BLaER1 (cell line): Measurements from ENCODE around the gene COX17.

Experiments
- H3K27ac ChIP-seq: shearing (Covaris generic); formaldehyde crosslinking; 2 replicates; pipeline ENCODE4 v1.8.1; 2022
- H3K27me3 ChIP-seq: shearing (Covaris generic); formaldehyde crosslinking; 2 replicates; pipeline ENCODE4 v1.8.1; 2022
- H3K36me3 ChIP-seq: shearing (Covaris generic); formaldehyde crosslinking; 2 replicates; pipeline ENCODE4 v1.8.1; 2022
- H3K4me1 ChIP-seq: shearing (Covaris generic); formaldehyde crosslinking; 2 replicates; pipeline ENCODE4 v1.8.1; 2022
- H3K4me2 ChIP-seq: shearing (Covaris generic); formaldehyde crosslinking; 2 replicates; pipeline ENCODE4 v1.8.1; 2022
- H3K4me3 ChIP-seq: shearing (Covaris generic); formaldehyde crosslinking; 2 replicates; pipeline ENCODE4 v1.8.1; 2022
- H3K9ac ChIP-seq: shearing (Covaris generic); formaldehyde crosslinking; 2 replicates; pipeline ENCODE4 v1.8.1; 2022
- H3K9me3 ChIP-seq: shearing (Covaris generic); formaldehyde crosslinking; 2 replicates; pipeline ENCODE4 v1.8.1; 2022
- H4K20me1 ChIP-seq: shearing (Covaris generic); formaldehyde crosslinking; 2 replicates; pipeline ENCODE4 v1.8.1; 2022
- Cebpa-rat ChIP-seq: shearing (Covaris generic); IDR thresholded peaks from 2 replicates; pipeline ENCODE4 v1.8.1; 2022

The COX17 gene

DNA sequence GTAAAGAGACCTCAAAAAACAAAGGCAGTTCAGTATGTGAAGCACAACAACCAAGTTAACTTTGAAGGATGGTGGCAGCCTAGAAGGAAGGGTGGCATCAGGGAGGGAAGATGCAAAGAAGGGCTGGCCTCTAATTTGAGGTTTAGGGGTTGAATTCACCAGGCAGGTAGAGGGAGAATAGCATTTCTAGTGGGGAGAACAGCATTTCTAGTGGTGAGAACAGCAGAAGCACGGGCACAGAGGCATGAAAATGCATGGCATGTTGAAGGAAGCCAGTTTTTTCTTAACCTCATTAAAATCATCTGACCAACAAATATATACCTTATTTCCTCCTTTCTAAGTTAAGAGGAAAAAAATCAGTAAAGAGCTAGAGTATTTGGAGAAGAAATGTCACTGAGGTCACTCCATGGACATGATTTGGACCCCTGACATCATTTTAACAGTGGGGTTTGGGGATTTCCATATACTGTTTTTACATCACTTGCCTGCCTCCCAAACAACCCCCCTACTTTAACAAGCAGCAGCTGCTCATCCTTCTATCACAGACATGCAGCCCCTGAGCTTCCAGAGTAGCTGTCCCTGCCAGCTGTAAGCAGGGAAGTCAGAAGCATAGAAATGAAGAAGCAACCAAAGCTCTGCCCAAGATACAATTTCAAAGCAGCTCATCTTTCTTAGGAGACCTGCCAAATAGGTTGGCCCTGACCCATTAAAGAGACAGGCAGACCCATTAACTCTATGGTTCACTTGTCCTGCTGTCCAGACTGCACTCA, 14.4 kb downstream of the COX17 start:
- Histone ChIP-seq H3K4me1 (peaks cover 4% of the 10 kb centered on the region; the same call in 1 of the 2 replicates), H3K36me3 (peaks cover 6% of the 10 kb centered on the region; the same call in 1 of the 2 replicates), H3K4me3 (no peak overlapping the region), H3K27me3 (no peaks in the 10 kb centered on the region), H3K27ac (no peak overlapping the region), H3K9me3 (no peaks in the 10 kb centered on the region), H3K9ac (no peak overlapping the region), H4K20me1 (no peaks in the 10 kb centered on the region), H3K4me2 (no peak overlapping the region)
- no peak for TF ChIP-seq Cebpa-rat

DNA sequence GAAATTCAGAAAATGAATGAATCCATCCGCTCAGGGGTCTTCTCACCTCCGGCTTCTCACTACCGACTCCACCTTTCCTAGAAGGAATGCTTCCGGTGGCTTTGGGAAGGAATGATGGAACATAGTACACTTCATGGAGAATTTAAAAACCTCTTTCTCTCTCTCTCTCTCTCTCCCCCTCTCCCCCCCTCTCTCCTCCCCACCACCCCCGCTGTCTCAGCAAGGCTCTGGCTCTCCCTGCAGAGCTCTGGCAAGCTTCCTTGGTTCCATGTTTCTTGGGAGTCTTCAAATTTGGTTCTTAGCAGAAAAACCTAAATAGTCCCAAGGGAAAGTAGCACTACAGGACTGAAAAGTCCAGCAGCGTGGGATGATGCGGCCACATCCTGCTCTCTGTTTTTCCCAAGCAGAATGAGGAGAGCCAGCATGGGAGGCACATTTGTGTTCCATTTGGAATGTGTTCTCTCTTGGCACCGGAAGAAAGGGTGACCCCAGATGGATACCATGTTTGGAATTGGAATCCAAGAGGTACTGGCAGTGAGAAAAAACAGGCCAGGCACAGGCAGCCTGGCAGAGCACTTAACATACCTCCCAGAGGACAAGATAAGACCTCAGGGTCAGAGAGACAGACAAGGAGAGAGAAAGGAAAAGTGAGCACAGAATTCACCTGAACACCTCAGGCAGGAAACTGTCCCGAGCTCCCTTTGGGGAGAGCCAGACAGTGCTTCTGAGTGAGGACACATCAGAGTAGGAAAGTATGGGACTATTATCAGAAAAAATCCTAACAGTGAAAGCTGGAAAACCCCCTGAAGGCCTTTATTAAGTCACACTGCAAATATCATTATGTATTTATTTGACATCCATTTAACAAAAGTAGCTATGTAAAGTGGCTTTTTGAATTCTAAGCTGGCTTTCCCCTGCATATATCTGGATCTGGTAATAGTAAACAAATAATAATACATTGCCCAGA, 16.4 kb downstream of the COX17 start, which contains the start of gene POPDC2:
TSS of gene POPDC2 (minus strand) at position 116 of the 967 bp plus-strand sequence. CDS start 166 bp downstream, outside the sequence.
- Histone ChIP-seq H3K4me1 (peaks cover 7% of the 10 kb centered on the region; the same call in 1 of the 2 replicates), H3K4me2 (no peak within 1 kb of the TSS)
- no peak for TF ChIP-seq Cebpa-rat

GRCh38 chr3:119659606-119660291, 17.5 kb downstream of the COX17 start:
- Histone ChIP-seq H3K4me2 (no peak overlapping the region), H3K4me3 (no peak overlapping the region)

More for the DNA sequence above, 16.4 kb downstream of the COX17 start, which contains the start of gene POPDC2:
- H3K36me3 ChIP-seq = no peaks in the 10 kb centered on the region
- H3K9me3 ChIP-seq = no peaks in the 10 kb centered on the region
- H3K27me3 ChIP-seq = no peaks in the 10 kb centered on the region
- H3K9ac ChIP-seq = no peak within 1 kb of the TSS
- no peak within 1 kb of the TSS for H3K27ac ChIP-seq
- no peak within 1 kb of the TSS for H3K4me3 ChIP-seq
- H4K20me1 ChIP-seq = no peaks in the 10 kb centered on the region

GRCh38 chr3:119658994-119659393, 18.2 kb downstream of the COX17 start:
- Histone ChIP-seq H3K27ac (no peak overlapping the region), H3K4me2 (no peak overlapping the region), H3K27me3 (no peaks in the 10 kb centered on the region), H4K20me1 (no peaks in the 10 kb centered on the region), H3K4me3 (no peak overlapping the region), H3K36me3 (no peaks in the 10 kb centered on the region), H3K9ac (no peak overlapping the region), H3K4me1 (peaks cover 7% of the 10 kb centered on the region; the same call in 1 of the 2 replicates), H3K9me3 (no peaks in the 10 kb centered on the region)
- TF ChIP-seq Cebpa-rat = no peak

More at GRCh38 chr3:119659606-119660291, 17.5 kb downstream of the COX17 start:
- H3K36me3 ChIP-seq = no peaks in the 10 kb centered on the region
- no peak overlapping the region for H3K9ac ChIP-seq
- TF ChIP-seq Cebpa-rat = no peak
- peaks cover 7% of the 10 kb centered on the region; the same call in 1 of the 2 replicates for H3K4me1 ChIP-seq
- H3K27ac ChIP-seq = no peak overlapping the region
- no peaks in the 10 kb centered on the region for H3K9me3 ChIP-seq
- H4K20me1 ChIP-seq = no peaks in the 10 kb centered on the region
- H3K27me3 ChIP-seq = no peaks in the 10 kb centered on the region

- H3K27me3 ChIP-seq = no peaks in the 10 kb centered on the region
- no peaks in the 10 kb centered on the region for H3K9me3 ChIP-seq
- no peak overlapping the region for H3K4me2 ChIP-seq
- H3K4me3 ChIP-seq = no peak overlapping the region
- H3K27ac ChIP-seq = no peak overlapping the region
- TF ChIP-seq Cebpa-rat = no peak
- H3K9ac ChIP-seq = no peak overlapping the region
- peaks cover 7% of the 10 kb centered on the region; the same call in 1 of the 2 replicates for H3K4me1 ChIP-seq
- H3K36me3 ChIP-seq = no peaks in the 10 kb centered on the region
- H4K20me1 ChIP-seq = no peaks in the 10 kb centered on the region
Measured at GRCh38 chr3:119657887-119658702, 19.1 kb downstream of the COX17 start.

DNA sequence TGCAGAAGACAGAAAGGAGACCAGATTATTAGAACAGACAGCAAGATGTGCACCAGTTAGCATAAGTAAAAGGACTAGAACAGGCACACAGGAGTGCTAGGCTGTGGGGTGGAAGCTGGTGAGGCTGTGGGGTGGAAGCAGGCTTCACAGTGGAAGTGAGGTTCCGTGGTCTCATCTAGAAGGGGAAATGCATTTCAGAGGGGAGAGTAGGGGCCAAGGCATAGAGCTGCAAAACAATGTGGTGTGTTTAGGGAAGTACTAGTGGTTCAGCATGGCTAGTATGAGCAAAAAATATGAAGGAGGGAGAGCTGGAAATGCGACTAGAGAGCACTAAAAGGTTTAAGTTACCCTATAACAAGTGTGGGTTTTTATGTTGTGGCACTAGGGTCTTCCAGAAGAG, 23.3 kb downstream of the COX17 start:
- Histone ChIP-seq H3K27me3 (no peaks in the 10 kb centered on the region), H3K4me1 (peaks cover 7% of the 10 kb centered on the region; the same call in 1 of the 2 replicates), H3K9me3 (no peaks in the 10 kb centered on the region), H3K27ac (no peak overlapping the region), H3K9ac (no peak overlapping the region), H4K20me1 (no peaks in the 10 kb centered on the region), H3K36me3 (no peaks in the 10 kb centered on the region), H3K4me3 (no peak overlapping the region), H3K4me2 (no peak overlapping the region)
- TF ChIP-seq Cebpa-rat = no peak

DNA sequence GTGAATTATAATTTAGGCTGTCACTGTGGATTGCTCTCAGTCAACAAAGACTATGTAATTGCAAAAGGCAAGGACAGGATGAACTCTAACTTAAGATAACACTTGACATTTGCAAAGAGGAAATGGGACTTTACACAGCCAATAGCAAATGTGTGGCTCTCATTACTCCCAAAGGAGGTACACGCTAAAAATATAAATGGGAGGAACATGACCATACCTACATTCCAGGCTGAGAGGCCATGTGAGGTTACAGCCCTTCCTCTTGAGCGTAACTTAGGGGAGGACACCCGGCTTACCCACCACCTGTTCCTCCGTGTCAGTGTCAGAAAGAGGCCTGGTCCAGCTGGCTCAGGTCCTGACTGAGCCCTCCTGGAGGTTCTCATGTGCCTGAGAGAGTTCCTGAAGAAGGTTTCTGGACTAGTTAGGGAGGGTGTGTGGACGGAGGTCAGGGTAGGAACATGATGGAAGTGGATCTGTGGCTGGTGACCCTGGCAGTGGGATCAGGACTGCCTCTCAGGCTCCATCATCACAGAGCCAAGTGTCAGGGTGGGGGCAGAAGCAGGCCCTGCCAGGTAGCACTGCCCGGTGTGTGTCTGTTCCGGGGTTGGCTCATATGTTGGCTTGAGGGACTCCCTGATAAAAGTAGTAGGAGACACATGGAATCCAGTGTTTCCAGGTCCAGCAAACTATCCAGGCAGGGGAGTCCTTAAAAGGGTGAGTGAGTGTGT, 24.7 kb downstream of the COX17 start:
- H3K9ac ChIP-seq = no peak overlapping the region
- H3K4me3 ChIP-seq = no peak overlapping the region
- H3K27me3 ChIP-seq = no peaks in the 10 kb centered on the region
- no peaks in the 10 kb centered on the region for H3K36me3 ChIP-seq
- H3K27ac ChIP-seq = no peak overlapping the region
- no peak overlapping the region for H3K4me2 ChIP-seq
- TF ChIP-seq Cebpa-rat = no peak
- no peaks in the 10 kb centered on the region for H3K9me3 ChIP-seq
- H4K20me1 ChIP-seq = no peaks in the 10 kb centered on the region
- H3K4me1 ChIP-seq = no peaks in the 10 kb centered on the region

DNA sequence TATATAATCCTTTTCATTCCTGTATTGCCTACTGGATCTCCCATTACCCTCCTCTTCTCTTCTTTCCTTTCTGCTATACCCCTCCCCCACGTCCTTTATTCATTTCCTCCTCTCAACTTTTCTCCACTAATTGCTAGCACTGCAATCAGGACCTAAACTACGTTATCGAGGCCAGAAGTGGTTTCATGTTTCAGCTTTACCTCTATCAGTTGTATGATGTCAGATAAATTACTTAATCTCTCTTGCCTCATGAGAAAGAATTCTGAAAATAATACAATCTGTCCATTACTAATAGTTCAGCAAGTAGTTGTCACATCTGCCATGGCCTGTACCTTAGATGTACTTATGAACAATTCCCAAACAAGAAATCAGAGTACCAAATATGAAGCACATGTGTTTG, 27.4 kb downstream of the COX17 start:
- TF ChIP-seq Cebpa-rat = no peak
- no peak overlapping the region for H3K4me3 ChIP-seq

More for the DNA sequence above, 27.4 kb downstream of the COX17 start:
- H3K9me3 ChIP-seq = no peaks in the 10 kb centered on the region
- H3K36me3 ChIP-seq = no peaks in the 10 kb centered on the region
- no peaks in the 10 kb centered on the region for H3K27me3 ChIP-seq
- no peak overlapping the region for H3K27ac ChIP-seq
- no peak overlapping the region for H3K4me2 ChIP-seq
- no peaks in the 10 kb centered on the region for H4K20me1 ChIP-seq
- no peak overlapping the region for H3K9ac ChIP-seq
- H3K4me1 ChIP-seq = no peaks in the 10 kb centered on the region
